Stimulated activated CD8-positive, alpha-beta memory T cell treated with anti-CD3 and anti-CD28 coated beads, Interleukin-4, amount 100 ng/mL, for 24 hours (primary cell): ENCODE results near the gene VWA8.

Source experiments
- DNase-seq: peaks from one replicate; pipeline ENCODE4 v3.0.0-alpha.2; 2020; ENCODE audit warnings: low read depth

The VWA8 gene

DNA sequence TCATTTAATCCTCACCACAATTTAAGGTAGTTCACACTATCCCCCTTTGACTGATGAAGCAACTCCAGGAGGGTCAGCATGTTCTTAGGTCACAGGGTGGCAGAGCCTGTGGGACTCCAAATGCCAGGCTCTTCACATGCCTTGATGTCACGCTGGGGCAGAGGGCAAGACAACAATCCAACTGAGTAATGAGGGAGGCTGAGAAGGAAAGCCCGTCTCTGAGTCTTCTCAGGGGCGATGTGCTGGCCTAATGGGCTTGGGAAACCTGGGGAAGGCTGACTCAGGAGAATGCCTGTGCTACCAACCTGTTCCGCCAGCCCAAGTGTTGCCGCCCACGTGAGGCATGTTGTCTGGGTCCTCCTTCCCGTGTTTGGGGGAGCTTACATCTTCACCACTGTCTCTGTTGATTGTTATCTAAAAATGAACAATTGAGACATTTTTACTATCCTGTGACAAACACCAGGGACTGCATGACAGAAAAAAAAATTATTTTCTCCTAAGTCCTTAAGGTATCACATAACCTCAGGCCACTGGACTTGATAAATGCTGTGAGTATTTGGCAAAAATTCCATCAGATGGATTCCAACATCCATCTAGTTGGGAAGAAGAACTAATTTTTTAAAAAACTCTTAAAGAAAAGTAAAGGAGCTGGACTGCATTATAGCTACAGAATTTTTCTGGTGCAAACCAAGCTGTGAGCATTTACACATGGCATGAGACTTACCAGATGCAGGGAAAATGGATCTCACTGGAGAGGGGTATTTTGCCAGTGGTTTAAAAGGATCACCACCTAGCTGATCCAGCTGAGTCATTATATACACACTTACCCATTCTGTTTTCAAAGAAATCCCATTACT, 346.0 kb downstream of the VWA8 start:
- DNase-seq: no peak

DNA sequence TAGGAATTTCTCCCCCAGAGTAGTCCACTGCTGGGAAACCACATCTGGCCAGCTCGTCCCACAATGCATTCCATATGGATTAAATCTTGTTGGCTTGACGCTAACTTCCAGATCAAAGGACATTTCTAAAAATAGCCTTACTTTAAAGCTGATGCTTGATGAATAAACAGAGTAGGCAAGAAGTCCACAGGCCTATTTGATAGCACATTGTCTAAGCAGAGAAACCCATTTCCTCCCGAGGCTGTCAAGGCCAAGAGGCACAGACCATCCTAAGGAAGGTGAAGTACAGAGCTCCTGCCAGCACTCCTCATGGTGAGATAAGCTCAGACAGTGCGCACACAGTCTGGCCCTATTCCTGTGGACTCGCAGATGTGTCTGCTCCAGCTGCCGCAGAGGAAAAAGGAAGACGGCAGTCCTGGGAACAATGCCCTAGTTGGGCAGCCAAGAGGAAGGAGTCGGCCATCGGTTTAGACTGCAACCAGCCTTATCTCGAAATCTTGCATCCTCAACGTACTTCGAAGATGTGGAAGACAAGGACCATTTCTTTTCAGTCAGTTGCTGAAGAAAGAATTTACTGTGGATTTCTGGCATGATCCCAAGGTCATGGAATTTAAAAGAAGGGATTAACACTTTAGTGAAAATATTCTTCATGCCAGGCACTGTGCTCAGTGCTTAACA, 346.8 kb downstream of the VWA8 start:
- no peak for DNase-seq

DNA sequence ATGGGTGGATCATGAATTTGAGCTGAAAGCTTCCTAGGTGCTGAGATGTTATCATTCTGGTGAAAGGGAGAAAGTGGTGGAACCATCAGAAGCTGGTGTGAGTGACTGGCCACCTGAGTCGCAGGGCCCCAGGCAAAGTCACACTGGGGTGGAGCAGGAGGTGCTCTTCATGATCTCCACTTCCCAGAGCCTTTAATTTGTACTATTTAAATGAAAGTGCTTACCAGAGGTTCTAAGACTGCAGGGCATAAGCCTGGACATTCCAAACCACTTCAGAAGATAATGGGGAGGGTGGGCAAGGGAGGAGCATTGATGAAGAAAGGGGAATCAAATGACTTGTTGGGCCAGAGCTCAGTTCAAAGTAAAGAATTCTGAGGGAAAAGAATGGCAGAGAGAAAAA, 347.4 kb downstream of the VWA8 start:
- no peak for DNase-seq

DNA sequence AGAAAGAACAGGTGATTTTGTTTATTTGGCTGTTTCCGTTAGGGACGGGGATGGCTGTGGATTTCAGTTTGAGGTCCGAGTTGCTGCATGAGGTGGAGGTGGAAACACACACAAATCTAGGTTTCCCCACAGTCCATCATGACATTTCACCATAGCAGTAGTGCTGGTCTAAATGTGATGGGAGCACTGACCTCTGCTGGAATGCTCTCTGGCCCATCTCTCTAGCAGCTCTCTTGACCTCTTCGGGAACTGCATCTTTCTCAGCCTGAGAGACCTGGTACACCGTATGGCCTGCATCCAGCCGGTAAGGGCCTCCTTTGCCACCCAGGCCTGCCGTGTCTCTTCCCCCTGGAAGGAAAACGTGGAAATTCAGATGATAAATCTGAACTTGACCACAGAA, 349.5 kb downstream of the VWA8 start:
- DNase-seq: no peak

DNA sequence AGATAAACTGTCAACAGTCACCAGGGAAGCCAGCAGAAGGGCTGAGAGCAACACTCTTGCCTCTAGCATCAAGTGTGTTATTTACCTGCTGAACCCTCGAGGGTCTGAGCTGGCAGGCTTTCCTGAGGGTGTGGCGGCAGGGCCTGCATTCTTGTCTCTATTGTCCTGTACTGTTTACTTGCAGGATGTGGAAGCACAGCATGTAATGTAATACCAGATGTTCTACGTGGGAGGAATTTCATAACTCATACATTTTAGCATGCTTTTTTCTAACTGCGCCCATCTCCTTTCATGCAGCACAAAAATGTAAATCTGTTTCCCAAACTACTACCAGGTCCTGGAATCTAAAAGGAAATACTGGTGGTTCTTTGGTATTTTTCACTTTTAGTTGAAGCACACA, 350.5 kb downstream of the VWA8 start:
- no peak for DNase-seq

DNA sequence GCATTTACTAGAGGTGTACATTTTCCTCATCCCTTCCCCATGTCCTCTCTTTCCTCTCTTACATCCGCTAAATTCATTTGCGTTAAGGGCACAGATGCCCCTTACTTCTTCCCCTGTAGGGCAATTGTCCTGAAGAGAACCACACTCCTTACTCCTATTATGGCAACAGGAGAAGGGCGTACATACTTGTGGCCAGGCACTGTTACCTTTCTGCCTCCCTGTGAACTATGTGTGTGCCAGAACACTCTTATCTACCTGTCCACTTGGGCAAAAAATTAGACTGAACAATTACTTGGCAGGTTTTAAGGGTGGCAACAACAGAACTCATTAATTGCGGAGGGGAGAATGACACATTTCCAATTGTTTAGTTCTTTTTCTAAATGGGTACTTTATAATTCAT, 351.1 kb downstream of the VWA8 start:
- DNase-seq: no peak

DNA sequence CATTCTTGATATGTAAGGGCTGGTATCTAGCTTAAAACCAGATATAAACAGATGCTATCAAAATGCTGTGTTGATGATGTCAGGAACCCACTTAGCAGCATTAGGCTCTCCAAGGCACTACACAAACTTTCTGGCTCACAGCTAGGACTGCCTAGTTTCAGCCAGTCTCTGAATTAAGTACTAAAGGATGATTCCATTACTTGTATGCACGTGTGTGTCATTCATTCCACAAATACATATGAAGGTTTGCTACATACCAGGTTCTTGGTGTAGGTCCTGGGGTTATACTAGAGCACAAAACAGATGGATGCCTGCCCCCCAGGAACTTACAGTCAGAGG, 352.1 kb downstream of the VWA8 start:
- DNase-seq: no peak

DNA sequence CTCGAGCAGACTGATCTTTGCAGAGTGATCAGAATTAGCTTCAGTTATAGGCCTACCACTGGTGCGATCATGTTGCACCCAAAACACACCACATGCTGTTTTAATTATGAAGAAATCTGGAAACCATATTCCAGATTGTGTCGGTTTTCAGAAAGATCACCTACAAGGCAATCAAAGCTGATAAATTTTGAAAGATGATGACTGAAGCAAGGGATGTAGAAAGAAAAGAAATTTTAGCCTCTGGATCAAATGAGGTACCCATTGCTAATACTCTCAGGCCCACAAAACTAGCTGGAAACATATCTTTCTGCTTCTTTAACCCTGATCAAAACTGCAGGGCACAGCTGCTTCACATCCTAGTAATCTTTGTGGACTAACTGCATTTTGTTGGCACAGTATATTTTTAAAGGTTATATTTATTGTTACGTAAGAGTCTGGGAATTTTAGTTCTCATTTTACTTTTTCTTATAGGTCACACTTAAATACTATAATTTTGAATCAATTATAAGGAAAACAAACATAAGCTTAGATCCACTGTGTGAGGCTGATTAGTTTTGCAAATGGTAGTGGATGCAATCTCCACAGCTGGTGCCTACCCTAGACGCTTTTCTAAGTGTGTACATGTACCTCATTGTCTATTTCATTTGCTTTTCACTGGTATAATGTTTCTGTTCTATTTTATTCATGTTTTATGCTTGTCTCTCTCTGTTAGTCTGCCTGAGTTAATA, 352.6 kb downstream of the VWA8 start:
- no peak for DNase-seq

DNA sequence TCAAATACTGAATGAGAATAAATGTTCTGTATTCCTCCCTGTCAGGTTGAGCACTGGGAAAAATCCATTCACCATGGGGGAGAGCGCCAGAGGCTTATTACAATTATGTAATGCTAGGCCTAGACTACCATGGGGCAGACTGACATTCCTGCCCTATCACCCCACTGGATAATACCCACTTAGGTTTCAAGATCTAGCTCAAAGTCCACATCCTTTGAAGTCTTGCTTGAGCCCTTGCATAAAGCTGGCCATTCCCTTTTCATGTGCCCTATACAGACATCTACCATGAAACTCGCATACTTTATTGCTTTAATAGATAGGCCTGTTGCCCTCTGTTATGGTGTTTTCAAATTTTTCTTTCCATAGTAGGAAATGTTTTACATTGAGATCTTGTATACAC, 354.3 kb downstream of the VWA8 start:
- no peak for DNase-seq

DNA sequence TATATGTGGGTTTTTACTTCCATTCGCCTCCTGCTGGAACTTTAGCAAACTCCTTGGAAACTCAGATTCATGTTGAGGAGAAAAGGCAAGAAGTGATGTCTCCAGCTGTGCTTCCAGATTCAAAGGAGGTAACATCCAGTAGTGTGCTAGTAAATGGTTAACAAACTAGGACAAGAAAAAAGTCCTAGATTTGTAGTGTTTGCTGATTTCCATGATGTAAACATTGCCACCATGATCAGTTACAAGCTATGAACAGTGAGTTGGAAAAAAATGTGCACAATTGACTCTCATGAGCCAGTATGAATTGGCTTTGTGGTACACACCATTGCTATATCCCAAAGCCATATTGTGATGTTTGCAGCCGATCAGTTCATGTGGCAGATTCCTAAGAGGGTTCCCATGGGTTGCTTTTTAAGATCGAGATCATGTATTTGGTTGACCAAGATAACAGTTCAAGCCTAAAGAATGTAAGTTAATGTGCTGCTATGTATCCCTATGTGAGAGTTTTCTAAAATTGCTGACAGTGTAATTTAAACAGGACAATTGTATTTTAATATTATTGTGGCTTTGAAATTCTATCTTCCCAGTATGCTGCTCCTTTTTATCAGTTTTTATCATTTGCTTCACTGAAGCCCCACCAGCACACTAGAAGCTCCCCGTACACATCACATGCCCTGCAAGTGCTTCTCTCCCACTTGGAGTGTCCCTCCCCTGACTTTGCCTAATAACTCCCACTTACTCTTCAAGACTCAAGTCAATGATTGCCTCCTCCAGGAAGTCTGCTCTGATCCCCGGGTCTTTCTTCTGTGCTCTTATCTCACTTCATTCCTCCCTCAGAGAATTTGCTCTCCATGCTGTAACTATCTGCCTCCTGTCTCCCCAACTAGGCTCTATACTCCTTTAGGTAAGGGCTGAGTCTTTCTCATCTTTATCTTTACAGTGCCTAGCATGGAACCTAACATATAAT, 355.3 kb downstream of the VWA8 start:
- DNase-seq: no peak

DNA sequence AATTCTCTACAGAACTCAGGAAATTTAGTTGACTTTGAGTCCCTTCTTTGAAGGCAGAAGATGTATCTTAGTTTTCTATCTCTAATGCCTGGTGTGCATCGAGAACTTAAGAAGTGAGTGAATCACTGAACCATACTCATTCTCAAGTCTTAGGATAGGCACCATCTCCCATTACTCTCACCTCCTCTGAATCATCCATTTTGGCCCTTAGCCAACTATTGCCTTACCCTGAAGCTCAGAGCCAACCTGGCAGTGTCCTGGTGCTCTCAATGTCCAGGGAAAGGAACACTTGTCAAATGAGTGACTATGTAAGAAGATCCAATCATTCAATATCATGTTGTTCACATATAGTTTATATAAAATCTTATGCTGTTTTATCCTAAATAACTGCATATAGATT, 357.0 kb downstream of the VWA8 start:
- DNase-seq: no peak

DNA sequence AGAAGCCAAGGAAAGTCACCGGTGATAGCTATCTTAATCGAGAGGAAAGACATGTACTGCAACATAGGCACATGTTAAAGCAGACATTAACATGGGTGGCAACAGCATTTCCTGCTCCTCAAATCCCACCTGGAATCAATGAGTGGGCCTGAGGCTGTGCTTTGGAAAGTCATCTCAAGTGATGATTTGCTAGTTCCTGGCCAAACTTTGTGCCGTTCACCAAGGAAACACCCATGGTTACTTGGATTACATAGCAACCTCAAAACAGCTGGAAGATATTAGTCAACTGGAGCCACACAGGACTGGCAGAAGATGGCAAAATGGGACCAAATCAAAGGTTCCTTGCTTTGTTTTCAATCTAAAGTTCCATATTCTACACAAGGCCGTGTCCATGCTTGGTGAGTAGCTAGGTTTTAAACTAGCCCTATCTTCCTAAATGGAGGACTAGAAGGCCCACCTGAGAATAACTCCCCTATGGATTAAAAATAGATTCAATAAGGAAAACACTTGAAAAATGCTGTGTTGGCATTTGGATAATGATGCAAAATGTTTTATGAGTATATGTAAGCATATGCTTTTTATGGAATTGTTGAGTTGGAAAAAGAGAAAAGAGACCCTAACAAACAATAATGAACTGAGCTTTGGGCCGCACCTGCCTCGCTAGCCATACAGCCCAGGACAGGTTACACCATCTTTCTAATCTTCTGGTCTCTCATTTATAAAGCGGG, 359.0 kb downstream of the VWA8 start:
- no peak for DNase-seq

DNA sequence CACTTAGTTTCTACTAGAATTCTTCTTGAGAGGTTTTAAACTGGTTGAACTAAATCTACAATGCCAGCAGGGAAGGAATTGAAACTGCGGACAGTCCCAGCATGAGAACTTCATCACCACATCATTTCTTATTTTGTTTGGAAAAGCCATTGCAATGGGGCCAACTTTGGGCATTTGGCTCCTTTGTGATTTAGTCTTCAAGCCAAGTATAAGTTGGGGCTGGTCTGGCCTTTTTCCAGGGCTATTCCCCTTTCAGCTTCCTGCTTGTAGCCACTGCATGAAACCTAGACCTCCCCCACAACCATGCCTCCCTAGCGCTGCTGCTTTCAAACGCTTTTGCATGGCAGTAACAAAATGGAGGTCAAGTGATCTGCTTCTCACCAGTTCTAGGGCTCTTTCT, 361.3 kb downstream of the VWA8 start:
- no peak for DNase-seq

DNA sequence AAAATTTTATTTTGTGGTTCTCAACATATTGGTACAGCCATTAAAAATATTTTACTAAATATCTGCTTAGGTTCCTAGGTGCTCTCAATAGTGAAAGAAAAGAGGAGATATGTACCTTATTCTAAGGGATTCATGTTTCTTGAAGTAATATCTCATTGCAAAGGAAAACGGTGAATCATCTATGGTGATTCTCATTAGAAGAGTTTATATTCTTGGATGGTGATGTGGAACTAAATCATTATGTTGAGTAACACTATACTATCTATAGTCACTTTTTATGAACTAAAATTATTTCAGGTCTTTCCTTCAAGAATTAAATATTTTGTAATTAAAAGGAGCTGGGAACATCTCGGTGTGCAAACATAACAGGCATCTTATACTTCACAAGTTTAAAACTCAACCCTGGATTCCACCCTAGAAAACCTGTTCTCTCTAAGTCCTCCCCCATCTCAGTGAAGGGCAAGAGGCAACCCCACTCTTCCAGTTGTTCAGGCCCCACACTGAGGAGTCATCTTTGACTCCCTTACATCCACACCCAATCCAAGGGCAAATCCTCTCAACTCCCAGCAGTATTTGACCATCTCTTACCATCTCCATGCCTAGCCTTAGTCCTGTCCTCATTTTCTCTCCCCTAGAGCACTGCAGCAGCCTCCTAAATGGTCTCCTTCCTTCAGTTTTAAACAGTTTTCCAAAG, 363.4 kb downstream of the VWA8 start:
- no peak for DNase-seq

DNA sequence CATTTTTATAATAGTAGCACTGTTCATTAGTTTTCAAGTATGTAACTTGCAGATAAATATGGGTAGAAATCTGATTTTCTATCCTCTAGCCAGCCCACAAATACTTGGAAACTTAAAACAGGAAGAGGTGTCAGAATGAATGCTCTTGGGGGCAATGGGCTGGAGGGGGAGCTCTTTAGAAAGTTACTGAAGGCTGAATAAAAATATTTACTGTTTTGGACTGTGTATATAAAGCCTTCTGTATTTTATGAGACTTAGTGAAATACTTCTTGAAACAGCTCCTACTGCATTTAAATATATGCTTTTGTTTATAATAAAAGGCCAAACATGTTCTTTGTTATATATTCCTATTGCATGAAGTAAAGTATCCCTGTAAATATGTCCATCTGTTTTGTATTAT, 364.7 kb downstream of the VWA8 start:
- DNase-seq: no peak

DNA sequence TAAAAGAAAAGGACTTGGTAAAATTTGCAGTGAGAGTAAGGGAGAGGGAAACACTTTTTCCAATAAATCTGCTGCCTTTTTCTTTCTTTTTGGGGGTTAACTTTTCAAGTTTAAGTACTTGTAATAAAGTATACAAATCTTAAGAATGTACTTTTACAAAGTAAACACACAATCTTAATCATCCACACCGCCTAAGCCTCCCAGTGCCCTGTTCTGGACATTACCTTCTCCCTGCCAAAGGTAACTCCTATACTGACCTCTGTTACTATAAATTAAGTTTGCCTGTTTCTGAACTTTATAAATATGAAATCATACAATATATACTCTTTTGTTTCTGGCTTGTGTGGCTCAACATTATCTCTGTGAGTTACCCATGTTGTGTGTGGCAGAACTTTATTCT, 365.6 kb downstream of the VWA8 start:
- DNase-seq: no peak

DNA sequence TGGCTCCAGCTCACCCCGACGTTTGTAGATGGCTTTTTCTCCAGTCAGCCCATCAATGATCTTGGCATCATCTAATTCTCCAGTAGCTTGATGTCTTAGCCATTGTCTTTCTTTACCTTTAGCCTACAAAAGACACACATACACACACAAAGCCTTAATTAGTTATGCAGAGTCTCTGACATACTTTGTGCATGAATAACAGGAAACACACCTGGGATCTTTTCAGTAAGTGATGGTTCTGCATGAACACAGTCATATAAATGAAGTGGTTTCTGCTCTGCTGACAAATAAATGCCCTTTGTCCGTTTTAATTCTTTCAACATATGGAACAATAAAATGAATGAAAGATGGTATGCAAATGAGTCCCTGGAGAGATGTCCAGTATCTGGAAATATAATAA, 370.3 kb downstream of the VWA8 start:
- DNase-seq: no peak

DNA sequence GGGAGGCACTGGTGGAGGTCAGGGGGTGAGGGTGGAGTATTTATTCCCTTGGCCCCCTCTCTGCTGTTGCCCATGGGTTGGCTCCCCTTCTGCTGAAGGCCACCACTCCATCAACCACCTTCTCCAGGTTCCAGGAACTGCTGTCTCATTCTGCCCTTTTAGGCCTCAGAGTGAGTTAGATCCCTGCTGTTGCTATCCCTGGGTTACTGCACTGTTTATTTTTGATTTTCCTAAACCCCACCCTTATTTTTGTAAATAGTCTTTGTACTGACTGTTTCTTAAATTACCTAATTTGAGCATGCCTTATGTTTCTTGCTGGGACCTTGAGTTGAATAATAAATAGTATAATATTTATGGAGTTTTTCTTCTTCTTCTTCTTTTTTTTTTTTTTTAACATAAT, 370.8 kb downstream of the VWA8 start:
- no peak for DNase-seq

DNA sequence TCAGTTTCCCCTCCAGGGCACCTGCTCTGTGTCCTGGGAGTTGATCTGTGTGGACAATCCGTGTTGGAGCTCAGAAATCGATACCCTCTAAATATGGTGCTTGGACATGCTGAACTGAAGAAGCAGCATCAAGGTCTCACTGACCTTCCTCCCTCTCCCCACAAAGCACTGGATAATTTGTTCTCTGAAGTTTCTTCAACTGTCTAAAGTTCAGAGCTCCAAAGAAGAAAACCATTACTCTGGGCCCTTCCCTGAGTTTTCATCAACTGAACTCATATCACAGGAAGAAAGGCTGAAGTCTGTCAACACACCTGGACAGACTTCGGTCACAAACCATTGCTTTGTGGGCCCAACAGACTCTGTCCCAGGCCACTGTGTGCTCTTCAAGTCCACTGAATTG, 371.5 kb downstream of the VWA8 start:
- no peak for DNase-seq

DNA sequence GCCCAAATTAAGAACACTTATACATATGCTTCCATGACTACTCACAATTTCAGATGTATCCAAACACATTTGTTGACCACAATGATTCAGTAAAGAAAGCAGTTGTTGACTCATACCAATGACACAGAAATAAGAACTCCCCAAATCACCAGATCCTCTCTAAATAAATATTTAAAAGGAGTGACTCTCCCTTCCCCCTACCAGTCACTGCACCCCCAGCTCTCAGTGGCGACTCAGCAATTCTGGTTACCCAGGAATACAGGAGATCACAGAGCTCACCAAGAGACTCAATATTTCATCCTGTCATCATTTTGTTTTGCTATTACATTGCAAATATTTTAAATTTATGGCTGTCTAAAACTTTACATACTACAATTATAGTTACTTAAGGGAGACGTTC, 372.0 kb downstream of the VWA8 start:
- DNase-seq: no peak

DNA sequence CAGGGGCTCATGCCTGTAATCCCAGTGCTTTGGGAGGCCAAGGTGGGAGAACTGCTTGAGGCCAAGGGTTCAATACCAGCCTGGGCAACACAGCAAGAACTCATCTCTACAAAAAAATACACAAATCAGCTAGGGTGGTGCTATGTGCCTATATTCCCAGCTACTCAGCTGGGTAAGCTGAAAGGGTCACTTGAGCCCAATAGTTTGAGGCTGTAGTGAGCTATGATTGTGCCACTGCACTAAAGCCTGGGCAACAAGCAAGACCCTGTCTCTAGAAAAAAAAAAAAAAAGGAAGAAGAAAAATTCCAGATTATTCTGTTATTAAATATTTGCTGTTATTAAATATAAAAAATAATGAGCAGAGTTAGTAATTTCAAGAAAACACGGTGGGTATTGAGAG, 372.5 kb downstream of the VWA8 start:
- DNase-seq: no peak
